ENCODE data around the gene LILRB4. TPM values are rescaled to one million over a fixed set of nuclear protein-coding genes. Genes with fewer than 3 reads are reported as not detected.
"Not testable (repeated sequence)": the region's sequence is repeated elsewhere in the genome, so short reads cannot be mapped to it uniquely, and the experiment has no call there.

The LILRB4 gene
- total RNA-seq, 2 experiments from 2014 or later, result 0.82 to 3.0 TPM

- Histone ChIP-seq H4K20me1 (ENCODE audit: insufficient read depth, low read length) (no peaks in the 10 kb centered on the region), H3K36me3 (ENCODE audit: insufficient read depth, low read length) (no peaks in the 10 kb centered on the region), H3K4me2 (ENCODE audit: low read length) (no peak overlapping the region), H3K79me2 (ENCODE audit: insufficient read depth, low read depth, low read length) (no peaks in the 10 kb centered on the region), H3K9me2 (ENCODE audit: insufficient read depth, low read length) (no peaks in the 10 kb centered on the region), H3K27ac (ENCODE audit: low read depth, low read length, poor library complexity, severe bottlenecking) (no peak overlapping the region), H3K4me1 (ENCODE audit: insufficient read depth, low read length, poor library complexity, severe bottlenecking) (peaks cover 4% of the 10 kb centered on the region), H3K4me3 (ENCODE audit: low read depth, low read length, poor library complexity, severe bottlenecking) (no peak overlapping the region), H2AFZ (ENCODE audit: low read length) (no peak overlapping the region), H3K9me3 (ENCODE audit: low read length) (no peaks in the 10 kb centered on the region)
- TF ChIP-seq CTCF (conservative IDR thresholded peaks at IDR 0.05; ENCODE audit: low read length) (no peak), EZH2phosphoT487 (IDR thresholded peaks at IDR 0.05; ENCODE audit: borderline replicate concordance, low read depth, low read length) (no peak)
- ChIA-PET CTCF (ENCODE audit: unreplicated experiment) (no interaction called here), POLR2A (no interaction called here)
- intact Hi-C loops (cut with micrococcal nuclease; ENCODE audit: unreplicated experiment), result no loop called here
- no peak for DNase-seq (ENCODE audit: low spot score)
- BruUV-seq (replicated peaks), result no TSS peak
These were observed 14.4 kb downstream of the LILRB4 start for GRCh38 chr19:54677217-54677616.

- CTCF ChIA-PET (ENCODE audit: unreplicated experiment); H3K9me3 ChIP-seq (ENCODE audit: low read length); H4K20me1 ChIP-seq (ENCODE audit: insufficient read depth, low read length); H3K36me3 ChIP-seq (ENCODE audit: insufficient read depth, low read length); BruUV-seq (replicated peaks); H3K27ac ChIP-seq (ENCODE audit: low read depth, low read length, poor library complexity, severe bottlenecking); POLR2A ChIA-PET; intact Hi-C loops (cut with micrococcal nuclease; ENCODE audit: unreplicated experiment); H3K9me2 ChIP-seq (ENCODE audit: insufficient read depth, low read length); H3K4me3 ChIP-seq (ENCODE audit: low read depth, low read length, poor library complexity, severe bottlenecking); H2AFZ ChIP-seq (ENCODE audit: low read length); H3K79me2 ChIP-seq (ENCODE audit: insufficient read depth, low read depth, low read length); H3K4me1 ChIP-seq (ENCODE audit: insufficient read depth, low read length, poor library complexity, severe bottlenecking): not testable (repeated sequence)
- DNase-seq (ENCODE audit: low spot score), result peak; percentile 5
- H3K4me2 ChIP-seq (ENCODE audit: low read length), result peak overlapping the region; percentile 43
These were observed 18.8 kb downstream of the LILRB4 start for GRCh38 chr19:54681596-54681995.

GRCh38 chr19:54682306-54682856 is 19.6 kb downstream of the LILRB4 start:
- H3K9me3 ChIP-seq (ENCODE audit: low read length), result no peaks in the 10 kb centered on the region
- H3K4me1 ChIP-seq (ENCODE audit: insufficient read depth, low read length, poor library complexity, severe bottlenecking), result peaks cover 4% of the 10 kb centered on the region
- no TSS peak for BruUV-seq (replicated peaks)
- no peak overlapping the region for H3K27ac ChIP-seq (ENCODE audit: low read depth, low read length, poor library complexity, severe bottlenecking)
- H3K9me2 ChIP-seq (ENCODE audit: insufficient read depth, low read length), result no peaks in the 10 kb centered on the region
- ChIA-PET CTCF (ENCODE audit: unreplicated experiment) (no interaction called here), POLR2A (no interaction called here)
- no peaks in the 10 kb centered on the region for H3K79me2 ChIP-seq (ENCODE audit: insufficient read depth, low read depth, low read length)
- TF ChIP-seq EZH2phosphoT487 (IDR thresholded peaks at IDR 0.05; ENCODE audit: borderline replicate concordance, low read depth, low read length) (no peak), CTCF (conservative IDR thresholded peaks at IDR 0.05; ENCODE audit: low read length) (no peak)
- no peak overlapping the region for H2AFZ ChIP-seq (ENCODE audit: low read length)
- no peak overlapping the region for H3K4me3 ChIP-seq (ENCODE audit: low read depth, low read length, poor library complexity, severe bottlenecking)
- H4K20me1 ChIP-seq (ENCODE audit: insufficient read depth, low read length), result no peaks in the 10 kb centered on the region
- no peak for DNase-seq (ENCODE audit: low spot score)
- H3K4me2 ChIP-seq (ENCODE audit: low read length), result no peak overlapping the region
- intact Hi-C loops (cut with micrococcal nuclease; ENCODE audit: unreplicated experiment), result no loop called here
- no peaks in the 10 kb centered on the region for H3K36me3 ChIP-seq (ENCODE audit: insufficient read depth, low read length)
